Adrenal gland (tissue), 12 donors: ENCODE data around the gene SCN2B. TPM values are rescaled to one million over a fixed set of nuclear protein-coding genes. Genes with fewer than 3 reads are reported as not detected.

Source experiments
- DNase-seq, 7 donors: peaks; one replicate each; pipeline ENCODE4 v3.0.0-alpha.2; 2019 to 2020
- H3K27ac ChIP-seq, 5 donors: fragments of 200-600 bp; sonication (generic) in 4 of 5; 1 replicate in 3 of 5; 2 replicates in 2 of 5; pipeline versions ENCODE4 v1.5.1 to v1.8.0; 2016 to 2020; ENCODE audit warnings: mild to moderate bottlenecking in 1 of 5
- H3K27me3 ChIP-seq: fragments of 200-600 bp; 2 replicates; pipeline ENCODE4 v1.8.0; 2021
- H3K36me3 ChIP-seq, 2 donors: fragments of 200-600 bp; replicated peaks in 1 of 2; 1 replicate in 1 of 2; 2 replicates in 1 of 2; pipeline versions ENCODE4 v1.5.1 to v1.8.0; 2018 to 2022
- H3K4me1 ChIP-seq, 2 donors: fragments of 200-600 bp; replicated peaks in 1 of 2; 1 replicate in 1 of 2; 2 replicates in 1 of 2; pipeline versions ENCODE4 v1.5.1 to v1.8.0; 2018 to 2021
- H3K4me3 ChIP-seq, 4 donors: fragments of 200-600 bp; sonication (generic) in 3 of 4; one replicate each; pipeline ENCODE4 v1.5.1; 2016 to 2018
- H3K9me3 ChIP-seq, 3 donors: fragments of 200-600 bp; sonication (generic) in 1 of 3; replicated peaks in 1 of 3; 1 replicate in 2 of 3; 2 replicates in 1 of 3; pipeline versions ENCODE4 v1.5.1 to v1.8.0; 2016 to 2021
- CTCF ChIP-seq, 6 experiments: fragments of 450-650 bp in 4 of 6; fragments of 200-600 bp in 2 of 6; sonication (generic) in 1 of 6; IDR thresholded peaks; 1 replicate in 5 of 6; 2 replicates in 1 of 6; pipeline versions ENCODE4 v1.5.1 to v1.8.0; 2016 to 2021; ENCODE audit warnings: antibody characterized with exemption in 6 of 6, mild to moderate bottlenecking in 2 of 6, moderate library complexity in 1 of 6
- POLR2A ChIP-seq, 2 donors: fragments of 450-650 bp; IDR thresholded peaks; one replicate each; pipeline ENCODE4 v1.6.1; 2017; ENCODE audit warnings: antibody characterized with exemption in 2 of 2, mild to moderate bottlenecking in 2 of 2, moderate library complexity in 1 of 2
- WGBS, 4 donors: extraction: QIAGEN DNeasy Blood & Tissue Kit in 2 of 4; methylation state at CpG; one replicate each; pipeline versions ENCODE4 v1.1.5 to v1.1.7; 2013 to 2017; 5-methylcytosine and 5-hydroxymethylcytosine counted together
- intact Hi-C, 2 donors: fragments of 100-400 bp; cut with DNase I; formaldehyde crosslinking; loops; one replicate each; pipeline versions ENCODE4 v1.14.1 to v1.15.0; 2022 to 2023
- polyA plus RNA-seq, 3 donors: library from polyadenylated mRNA; stranded (reverse); fragments of 200-250 nt in 2 of 3; fragments of 350-450 nt in 1 of 3; fragmentation: Illumina TruSeq in 1 of 3; extraction: RNeasy Lipid Tissue Mini Kit (QIAGEN cat#74804) in 1 of 3; gene quantifications; one replicate each; pipeline ENCODE4 v1.2.3, GENCODE V29; 2013 to 2014
- total RNA-seq, 9 donors: library from RNA; depleted of rRNA in 4 of 9; stranded (reverse); fragments of >200 nt in 4 of 9; fragments of 120-200 nt in 1 of 9; fragmentation: NEBNext Ultra II Directional in 1 of 9; extraction: Animal tissue kit (Norgen Biotek cat#: 25700) in 1 of 9; gene quantifications; one replicate each; pipeline versions ENCODE4 v1.1.0 to v1.2.4, GENCODE V29; 2013 to 2023
- donor health status: healthy with polysubstance abuse.
- donor health status: Bipolar disorder and iron deficiency.
- donor health status: DM: yes; HTN: yes; CAD: no.
- donor health status: DM: no; HTN: no; CAD: no.
- donor health status: DM: no; HTN: no; CAD: no.
- donor health status: DM: yes; HTN: yes; CAD: no.

The SCN2B gene
- total and polyA plus RNA-seq, 12 donors, result 0.09 to 0.96 (median 0.38) TPM

GRCh38 chr11:118133816-118134215 lies 42.6 kb downstream of the SCN2B start:
- Histone ChIP-seq H3K36me3 (no peaks in the 10 kb centered on the region), H3K9me3 (no peaks in the 10 kb centered on the region), H3K27ac (no peak overlapping the region), H3K27me3 (no peaks in the 10 kb centered on the region), H3K4me1 (peaks cover 0 to 10% of the 10 kb centered on the region in 2 donors), H3K4me3 (no peak overlapping the region)
- TF ChIP-seq POLR2A (IDR thresholded peaks at IDR 0.05) (no peak), CTCF (IDR thresholded peaks at IDR 0.05) (no peak)
- DNase-seq, result no peak
- 79 to 88% (median 84%) methylated on average over 10 of the region's 10 CpGs for WGBS, 4 donors
- intact Hi-C loops, result no loop called here

- H3K4me1 ChIP-seq, result peaks cover 0 to 10% of the 10 kb centered on the region in 2 donors
- H3K27ac ChIP-seq, result no peak overlapping the region
- TF ChIP-seq CTCF (IDR thresholded peaks at IDR 0.05) (no peak), POLR2A (IDR thresholded peaks at IDR 0.05) (no peak)
- no peak overlapping the region for H3K4me3 ChIP-seq
- no peaks in the 10 kb centered on the region for H3K36me3 ChIP-seq
- no peaks in the 10 kb centered on the region for H3K9me3 ChIP-seq
- WGBS, 4 donors, result 76 to 84% (median 79%) methylated on average over 15 of the region's 15 CpGs
- H3K27me3 ChIP-seq, result no peaks in the 10 kb centered on the region
- no peak for DNase-seq
- intact Hi-C loops, result no loop called here
Observed at GRCh38 chr11:118132385-118133151, 43.9 kb downstream of the SCN2B start.

- H3K9me3 ChIP-seq, result no peaks in the 10 kb centered on the region
- H3K4me1 ChIP-seq, result peaks cover 0 to 10% of the 10 kb centered on the region in 2 donors
- WGBS, 4 donors, result 70 to 80% (median 75%) methylated on average over 6 of the region's 6 CpGs
- H3K27me3 ChIP-seq, result no peaks in the 10 kb centered on the region
- intact Hi-C loops, result no loop called here
- H3K36me3 ChIP-seq, result no peaks in the 10 kb centered on the region
- no peak overlapping the region for H3K27ac ChIP-seq
- no peak overlapping the region for H3K4me3 ChIP-seq
- DNase-seq, result no peak
- TF ChIP-seq POLR2A (IDR thresholded peaks at IDR 0.05), result no peak
- TF ChIP-seq CTCF (IDR thresholded peaks at IDR 0.05), result no peak
Observed at GRCh38 chr11:118129471-118130172, 46.8 kb downstream of the SCN2B start.

- TF ChIP-seq POLR2A (IDR thresholded peaks at IDR 0.05) (no peak), CTCF (IDR thresholded peaks at IDR 0.05) (no peak)
- H3K9me3 ChIP-seq, result no peaks in the 10 kb centered on the region
- no peak overlapping the region for H3K27ac ChIP-seq
- H3K36me3 ChIP-seq, result no peaks in the 10 kb centered on the region
- H3K27me3 ChIP-seq, result no peaks in the 10 kb centered on the region
- 56 to 66% (median 61%) methylated on average over 11 of the region's 11 CpGs for WGBS, 4 donors
- DNase-seq, result no peak
- intact Hi-C loops, result no loop called here
- H3K4me3 ChIP-seq, result no peak overlapping the region
- H3K4me1 ChIP-seq, result peaks cover 0 to 10% of the 10 kb centered on the region in 2 donors
Observed at GRCh38 chr11:118128721-118129470, 47.5 kb downstream of the SCN2B start.
